K562 (cell line): ENCODE data around the gene OCIAD1. TPM values are rescaled to one million over a fixed set of nuclear protein-coding genes. Genes with fewer than 3 reads are reported as not detected.

Experiments used
- CC2D1A ChIP-seq: fragments of 450-650 bp; IDR thresholded peaks from 2 replicates; pipeline ENCODE4 v1.6.1; 2017; ENCODE audit warnings: mild to moderate bottlenecking
- CCNT2 ChIP-seq: IDR thresholded peaks from 2 replicates; pipeline ENCODE4 v1.6.1; 2011; ENCODE audit warnings: borderline replicate concordance, low read depth, mild to moderate bottlenecking, moderate library complexity, mixed read lengths, low read length; ENCODE audit not compliant: insufficient read length; ENCODE audit errors: extremely low read depth
- EP400 ChIP-seq: fragments of 450-650 bp; IDR thresholded peaks from 2 replicates; pipeline ENCODE4 v1.6.1; 2017; ENCODE audit warnings: antibody characterized with exemption, mild to moderate bottlenecking, moderate library complexity
- EWSR1 ChIP-seq: fragments of 450-650 bp; IDR thresholded peaks from 2 replicates; pipeline ENCODE4 v1.6.1; 2018; ENCODE audit warnings: borderline replicate concordance, mild to moderate bottlenecking, low read depth, moderate library complexity; ENCODE audit not compliant: partially characterized antibody
- FOXA1 ChIP-seq: fragments of 450-650 bp; IDR thresholded peaks from 2 replicates; pipeline ENCODE4 v1.6.1; 2016; ENCODE audit warnings: mild to moderate bottlenecking, borderline replicate concordance
- KDM1A ChIP-seq, 2 experiments: fragments of 450-650 bp; IDR thresholded peaks; 2 replicates each; pipeline ENCODE4 v1.6.1; 2016; ENCODE audit warnings: mild to moderate bottlenecking in 2 of 2
- LCOR ChIP-seq: sonication (generic); formaldehyde crosslinking; IDR thresholded peaks from 2 replicates; pipeline ENCODE4 v1.8.0; 2022; ENCODE audit warnings: mild to moderate bottlenecking, missing genetic modification reagents
- TEAD4 ChIP-seq, 2 experiments: sonication (generic) in 1 of 2; formaldehyde crosslinking in 1 of 2; IDR thresholded peaks; 2 replicates each; pipeline versions ENCODE4 v1.6.1 to v1.8.0; 2012 to 2022; ENCODE audit warnings: borderline replicate concordance in 1 of 2, inconsistent platforms in 1 of 2, low read length in 1 of 2, mild to moderate bottlenecking in 1 of 2, missing genetic modification reagents in 1 of 2
- U2AF2 ChIP-seq: fragments of 200-400 bp; formaldehyde crosslinking; optimal IDR thresholded peaks from 2 replicates; pipeline ENCODE3; 2017; ENCODE audit warnings: low read depth, mild to moderate bottlenecking, low read length
- ZNF445 ChIP-seq: fragments of 250-450 bp; sonication (Bioruptor Pico); IDR thresholded peaks from 2 replicates; pipeline ENCODE4 v1.4.0; 2020; ENCODE audit warnings: low read depth, mild to moderate bottlenecking, moderate library complexity
- ZNF764 ChIP-seq: fragments of 250-450 bp; sonication (Bioruptor Pico); IDR thresholded peaks from 2 replicates; pipeline ENCODE4 v1.4.0; 2020; ENCODE audit warnings: low read depth, mild to moderate bottlenecking, moderate library complexity
- polyA plus RNA-seq, 8 experiments: library from polyadenylated mRNA; depleted of rRNA in 4 of 8; stranded (reverse) in 5 of 8; unstranded in 3 of 8; fragments of >200 nt; fragmentation: Nextera tagmentation in 2 of 8; fragmentation: Illumina TruSeq in 1 of 8; extraction: Ambion mirVana in 2 of 8; extraction: Trizol in 1 of 8; gene quantifications; 2 replicates each; pipeline versions ENCODE4 v1.2.1 to v1.2.3, GENCODE V29; 2011 to 2014; ENCODE audit warnings: inconsistent platforms in 1 of 8, missing spikeins in 1 of 8
- total RNA-seq, 7 experiments: library from RNA; depleted of rRNA in 6 of 7; stranded (reverse); fragments of >200 nt in 6 of 7; fragmentation: Illumina TruSeq in 2 of 7; extraction: Trizol in 2 of 7; gene quantifications; 2 replicates each; pipeline versions ENCODE4 v1.2.1 to v1.2.3, GENCODE V29; 2011 to 2021; ENCODE audit warnings: low replicate concordance in 1 of 7
- TF ChIP-seq, protein P1 (sequence below): fragments of 200-600 bp; sonication (generic); IDR thresholded peaks from one replicate; pipeline ENCODE4 v1.6.1; 2012; ENCODE audit warnings: mild to moderate bottlenecking, low read depth, low read length, inconsistent platforms

The OCIAD1 gene
- total and polyA plus RNA-seq, 9 of the 15 experiments (the other 6 are each of a cell fraction or from before 2014, with no cell fraction given): 99.0 to 358 (median 196) TPM

DNA sequence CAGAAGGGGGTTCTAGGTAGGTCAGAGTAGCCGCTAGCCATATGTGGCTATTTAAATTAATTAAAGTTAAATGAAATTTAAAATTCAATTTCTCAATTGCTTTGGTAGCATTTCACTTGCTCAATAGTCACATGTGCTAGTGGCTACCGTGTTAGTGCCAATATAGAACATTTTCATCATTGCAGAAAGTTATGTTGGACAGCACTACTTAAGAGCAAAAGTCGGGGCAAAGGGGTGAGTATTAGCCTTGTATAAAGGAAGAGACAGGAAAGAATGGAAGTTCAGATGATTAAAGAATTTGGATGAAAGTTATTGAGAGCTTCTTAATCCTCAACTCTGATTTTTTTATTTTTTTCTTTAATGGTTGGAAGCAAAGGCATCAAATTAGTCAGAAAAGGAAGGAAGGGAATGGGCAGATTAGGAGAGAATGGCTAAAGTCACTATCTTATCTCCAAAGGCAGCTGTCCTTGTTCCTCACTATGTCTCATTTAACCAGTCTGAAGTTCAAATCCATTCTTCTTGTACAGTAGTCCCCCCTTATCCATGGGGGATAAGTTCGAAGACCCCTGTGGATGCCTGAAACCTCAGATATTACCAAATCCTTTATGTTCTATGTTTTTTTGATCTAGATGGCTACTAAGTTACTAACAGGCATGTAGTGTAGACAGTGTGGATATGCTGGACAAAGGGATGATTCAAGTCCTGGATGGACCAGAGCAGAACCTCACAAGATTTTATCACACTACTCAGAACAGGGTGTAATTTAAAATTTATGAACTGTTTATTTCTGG is 22.9 kb downstream of the OCIAD1 start (continued):
- TF ChIP-seq, protein P1, sequence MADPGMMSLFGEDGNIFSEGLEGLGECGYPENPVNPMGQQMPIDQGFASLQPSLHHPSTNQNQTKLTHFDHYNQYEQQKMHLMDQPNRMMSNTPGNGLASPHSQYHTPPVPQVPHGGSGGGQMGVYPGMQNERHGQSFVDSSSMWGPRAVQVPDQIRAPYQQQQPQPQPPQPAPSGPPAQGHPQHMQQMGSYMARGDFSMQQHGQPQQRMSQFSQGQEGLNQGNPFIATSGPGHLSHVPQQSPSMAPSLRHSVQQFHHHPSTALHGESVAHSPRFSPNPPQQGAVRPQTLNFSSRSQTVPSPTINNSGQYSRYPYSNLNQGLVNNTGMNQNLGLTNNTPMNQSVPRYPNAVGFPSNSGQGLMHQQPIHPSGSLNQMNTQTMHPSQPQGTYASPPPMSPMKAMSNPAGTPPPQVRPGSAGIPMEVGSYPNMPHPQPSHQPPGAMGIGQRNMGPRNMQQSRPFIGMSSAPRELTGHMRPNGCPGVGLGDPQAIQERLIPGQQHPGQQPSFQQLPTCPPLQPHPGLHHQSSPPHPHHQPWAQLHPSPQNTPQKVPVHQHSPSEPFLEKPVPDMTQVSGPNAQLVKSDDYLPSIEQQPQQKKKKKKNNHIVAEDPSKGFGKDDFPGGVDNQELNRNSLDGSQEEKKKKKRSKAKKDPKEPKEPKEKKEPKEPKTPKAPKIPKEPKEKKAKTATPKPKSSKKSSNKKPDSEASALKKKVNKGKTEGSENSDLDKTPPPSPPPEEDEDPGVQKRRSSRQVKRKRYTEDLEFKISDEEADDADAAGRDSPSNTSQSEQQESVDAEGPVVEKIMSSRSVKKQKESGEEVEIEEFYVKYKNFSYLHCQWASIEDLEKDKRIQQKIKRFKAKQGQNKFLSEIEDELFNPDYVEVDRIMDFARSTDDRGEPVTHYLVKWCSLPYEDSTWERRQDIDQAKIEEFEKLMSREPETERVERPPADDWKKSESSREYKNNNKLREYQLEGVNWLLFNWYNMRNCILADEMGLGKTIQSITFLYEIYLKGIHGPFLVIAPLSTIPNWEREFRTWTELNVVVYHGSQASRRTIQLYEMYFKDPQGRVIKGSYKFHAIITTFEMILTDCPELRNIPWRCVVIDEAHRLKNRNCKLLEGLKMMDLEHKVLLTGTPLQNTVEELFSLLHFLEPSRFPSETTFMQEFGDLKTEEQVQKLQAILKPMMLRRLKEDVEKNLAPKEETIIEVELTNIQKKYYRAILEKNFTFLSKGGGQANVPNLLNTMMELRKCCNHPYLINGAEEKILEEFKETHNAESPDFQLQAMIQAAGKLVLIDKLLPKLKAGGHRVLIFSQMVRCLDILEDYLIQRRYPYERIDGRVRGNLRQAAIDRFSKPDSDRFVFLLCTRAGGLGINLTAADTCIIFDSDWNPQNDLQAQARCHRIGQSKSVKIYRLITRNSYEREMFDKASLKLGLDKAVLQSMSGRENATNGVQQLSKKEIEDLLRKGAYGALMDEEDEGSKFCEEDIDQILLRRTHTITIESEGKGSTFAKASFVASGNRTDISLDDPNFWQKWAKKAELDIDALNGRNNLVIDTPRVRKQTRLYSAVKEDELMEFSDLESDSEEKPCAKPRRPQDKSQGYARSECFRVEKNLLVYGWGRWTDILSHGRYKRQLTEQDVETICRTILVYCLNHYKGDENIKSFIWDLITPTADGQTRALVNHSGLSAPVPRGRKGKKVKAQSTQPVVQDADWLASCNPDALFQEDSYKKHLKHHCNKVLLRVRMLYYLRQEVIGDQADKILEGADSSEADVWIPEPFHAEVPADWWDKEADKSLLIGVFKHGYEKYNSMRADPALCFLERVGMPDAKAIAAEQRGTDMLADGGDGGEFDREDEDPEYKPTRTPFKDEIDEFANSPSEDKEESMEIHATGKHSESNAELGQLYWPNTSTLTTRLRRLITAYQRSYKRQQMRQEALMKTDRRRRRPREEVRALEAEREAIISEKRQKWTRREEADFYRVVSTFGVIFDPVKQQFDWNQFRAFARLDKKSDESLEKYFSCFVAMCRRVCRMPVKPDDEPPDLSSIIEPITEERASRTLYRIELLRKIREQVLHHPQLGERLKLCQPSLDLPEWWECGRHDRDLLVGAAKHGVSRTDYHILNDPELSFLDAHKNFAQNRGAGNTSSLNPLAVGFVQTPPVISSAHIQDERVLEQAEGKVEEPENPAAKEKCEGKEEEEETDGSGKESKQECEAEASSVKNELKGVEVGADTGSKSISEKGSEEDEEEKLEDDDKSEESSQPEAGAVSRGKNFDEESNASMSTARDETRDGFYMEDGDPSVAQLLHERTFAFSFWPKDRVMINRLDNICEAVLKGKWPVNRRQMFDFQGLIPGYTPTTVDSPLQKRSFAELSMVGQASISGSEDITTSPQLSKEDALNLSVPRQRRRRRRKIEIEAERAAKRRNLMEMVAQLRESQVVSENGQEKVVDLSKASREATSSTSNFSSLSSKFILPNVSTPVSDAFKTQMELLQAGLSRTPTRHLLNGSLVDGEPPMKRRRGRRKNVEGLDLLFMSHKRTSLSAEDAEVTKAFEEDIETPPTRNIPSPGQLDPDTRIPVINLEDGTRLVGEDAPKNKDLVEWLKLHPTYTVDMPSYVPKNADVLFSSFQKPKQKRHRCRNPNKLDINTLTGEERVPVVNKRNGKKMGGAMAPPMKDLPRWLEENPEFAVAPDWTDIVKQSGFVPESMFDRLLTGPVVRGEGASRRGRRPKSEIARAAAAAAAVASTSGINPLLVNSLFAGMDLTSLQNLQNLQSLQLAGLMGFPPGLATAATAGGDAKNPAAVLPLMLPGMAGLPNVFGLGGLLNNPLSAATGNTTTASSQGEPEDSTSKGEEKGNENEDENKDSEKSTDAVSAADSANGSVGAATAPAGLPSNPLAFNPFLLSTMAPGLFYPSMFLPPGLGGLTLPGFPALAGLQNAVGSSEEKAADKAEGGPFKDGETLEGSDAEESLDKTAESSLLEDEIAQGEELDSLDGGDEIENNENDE: no peak
- no peak for TF ChIP-seq LCOR (CRISPR knock-in tag)
- TF ChIP-seq KDM1A (IDR thresholded peaks at IDR 0.05): peak; percentile 57 to 63
- peak; percentile 0; the same call in 1 of the 2 replicates for TF ChIP-seq EP400
- no peak for TF ChIP-seq FOXA1
- no peak for TF ChIP-seq U2AF2
- no peak for TF ChIP-seq CC2D1A
- no peak for TF ChIP-seq ZNF764 (CRISPR knock-in tag)
- no peak for TF ChIP-seq EWSR1
- TF ChIP-seq ZNF445 (CRISPR knock-in tag): no peak
- peak; percentile 78 for TF ChIP-seq CCNT2
- TF ChIP-seq TEAD4 (IDR thresholded peaks at IDR 0.05; ENCODE audit: low read length): peak; percentile 90
- TF ChIP-seq TEAD4 (CRISPR knock-in tag; IDR thresholded peaks at IDR 0.05; ENCODE audit: borderline replicate concordance): no peak
